HS-5 (cell line): ENCODE data around the gene CDC42EP3.

ENCODE experiments used
- DNase-seq: peaks from one replicate; pipeline ENCODE4 v3.0.0-alpha.2; 2012; ENCODE audit warnings: low read depth

Gene CDC42EP3

GRCh38 chr2:37618326-37618725 is 53.1 kb downstream of the CDC42EP3 start:
- no peak for DNase-seq

- DNase-seq = no peak
Observed at GRCh38 chr2:37617119-37617892, 54.1 kb downstream of the CDC42EP3 start.

GRCh38 chr2:37616677-37617005 is 54.8 kb downstream of the CDC42EP3 start:
- DNase-seq = no peak

- DNase-seq = no peak
Observed at GRCh38 chr2:37615804-37616676, 55.4 kb downstream of the CDC42EP3 start.

GRCh38 chr2:37614061-37614738 is 57.2 kb downstream of the CDC42EP3 start:
- peak; percentile 60 for DNase-seq

- no peak for DNase-seq
Observed at GRCh38 chr2:37612382-37612781, 59.1 kb downstream of the CDC42EP3 start.

GRCh38 chr2:37610638-37611289 is 60.7 kb downstream of the CDC42EP3 start:
- DNase-seq = no peak

- DNase-seq = no peak
Observed at GRCh38 chr2:37609782-37610181, 61.7 kb downstream of the CDC42EP3 start.

- DNase-seq = no peak
Observed at GRCh38 chr2:37604716-37605115, 66.7 kb downstream of the CDC42EP3 start.

- no peak for DNase-seq
Observed at GRCh38 chr2:37602702-37603101, 68.7 kb downstream of the CDC42EP3 start.

GRCh38 chr2:37602040-37602439 is 69.4 kb downstream of the CDC42EP3 start:
- no peak for DNase-seq

GRCh38 chr2:37601569-37601968 is 69.9 kb downstream of the CDC42EP3 start:
- no peak for DNase-seq

GRCh38 chr2:37600735-37601134 is 70.7 kb downstream of the CDC42EP3 start:
- DNase-seq = no peak

- DNase-seq = no peak
Observed at GRCh38 chr2:37599688-37600525, 71.5 kb downstream of the CDC42EP3 start.

GRCh38 chr2:37593694-37594093 is 77.7 kb downstream of the CDC42EP3 start:
- no peak for DNase-seq

GRCh38 chr2:37593024-37593423 is 78.4 kb downstream of the CDC42EP3 start:
- DNase-seq = no peak
